HG02642 (cell line): ENCODE results near the gene CLEC4E.
A peak's percentile ranks its signal among the peaks of the same experiment; 100 is the strongest.
"Not testable (repeated sequence)": the region's sequence is repeated elsewhere in the genome, so short reads cannot be mapped to it uniquely, and the experiment has no call there.

Source experiments
- ATAC-seq: cut with Tn5 transposase; IDR thresholded peaks from one replicate; pipeline ENCODE4 v1.9.1; 2021; ENCODE audit warnings: mild to moderate bottlenecking; ENCODE audit not compliant: unreplicated experiment, poor library complexity

CLEC4E gene

DNA sequence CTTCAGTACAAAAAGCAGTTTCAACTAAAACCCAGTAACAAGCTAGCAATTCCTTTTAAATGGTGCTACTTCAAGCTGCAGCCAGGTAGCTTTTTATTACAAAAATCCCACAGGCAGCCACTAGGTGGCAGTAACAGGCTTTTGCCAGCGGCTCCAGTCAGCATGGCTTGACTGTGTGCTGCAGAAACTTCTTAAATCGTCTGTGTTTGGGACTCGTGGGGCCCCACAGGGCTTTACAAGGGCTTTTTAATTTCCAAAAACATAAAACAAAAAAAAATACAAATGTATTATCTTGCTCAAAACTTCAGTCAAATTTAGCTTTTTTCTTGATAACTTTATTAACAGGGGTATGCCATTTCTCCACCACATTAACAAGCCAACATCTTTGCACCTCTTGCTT, 3.6 kb upstream of the CLEC4E start:
- no peak for ATAC-seq

GRCh38 chr12:8541562-8541961, 857 bp upstream of the CLEC4E start:
- no peak for ATAC-seq

DNA sequence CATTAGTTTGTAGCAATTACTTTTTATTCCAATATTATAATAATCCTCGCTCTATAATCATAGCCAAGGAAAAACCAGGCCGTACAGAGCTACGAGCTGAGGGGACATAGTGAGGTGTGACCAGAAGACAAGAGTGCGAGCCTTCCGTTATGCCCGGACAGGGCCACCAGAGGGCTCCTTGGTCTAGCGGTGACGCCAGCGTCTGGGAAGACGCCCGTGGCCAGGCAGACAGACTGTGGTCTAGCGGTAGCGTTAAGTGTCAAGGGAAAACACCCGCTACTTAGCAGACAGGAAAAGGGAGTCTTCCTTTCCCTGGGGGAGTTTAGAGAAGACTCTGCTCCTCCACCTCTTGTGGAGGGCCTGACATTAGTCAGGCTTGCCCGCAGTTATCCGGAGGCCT, 2.9 kb downstream of the CLEC4E start:
- ATAC-seq = not testable (repeated sequence)

DNA sequence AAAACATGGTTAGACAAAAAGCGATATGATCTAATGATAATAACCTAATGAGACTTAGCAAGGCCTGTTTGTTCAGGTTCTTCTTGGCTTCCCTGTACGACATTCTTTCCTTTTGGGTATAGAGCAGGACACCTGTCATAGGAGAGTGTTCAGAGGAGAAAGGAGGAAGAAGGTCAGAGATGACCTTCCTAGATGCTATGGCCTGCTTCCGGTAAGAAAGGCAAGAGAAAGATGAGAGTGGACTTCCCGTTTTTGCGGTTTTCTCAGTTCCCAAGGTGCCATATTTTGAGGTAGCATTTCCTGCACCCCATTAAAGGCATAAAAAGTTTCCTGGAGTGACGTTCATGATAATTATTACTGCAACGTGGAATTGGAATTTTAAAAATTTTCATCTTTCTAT, 8.7 kb downstream of the CLEC4E start:
- ATAC-seq = no peak

- no peak for ATAC-seq
These were observed 13.2 kb downstream of the CLEC4E start for GRCh38 chr12:8527250-8528130.

- ATAC-seq = no peak
These were observed 21.5 kb downstream of the CLEC4E start for GRCh38 chr12:8519171-8519570.

GRCh38 chr12:8517971-8518370, 22.7 kb downstream of the CLEC4E start:
- ATAC-seq = no peak

DNA sequence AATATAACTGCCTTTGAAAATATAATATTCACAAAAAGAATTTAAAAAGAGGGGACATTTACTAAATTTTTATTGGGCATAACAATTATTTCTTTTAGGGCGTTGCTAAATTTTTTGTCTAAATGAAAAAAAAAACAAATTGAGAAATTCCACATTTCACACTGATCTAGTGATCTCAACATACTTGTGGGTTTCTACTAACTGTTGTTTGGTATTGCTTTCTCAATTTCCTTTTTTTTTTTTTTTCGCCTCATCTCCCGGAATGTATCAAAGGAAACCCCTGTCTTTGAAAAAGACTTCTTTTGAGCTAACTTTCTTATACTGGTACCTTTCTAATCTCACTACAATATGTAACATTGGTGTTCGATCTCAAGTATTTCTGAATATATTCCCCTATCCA, 27.4 kb downstream of the CLEC4E start, which contains the start of gene CLEC4D:
CLEC4D (plus strand) TSS at position 248 of the 400 bp plus-strand sequence. CDS start 230 bp downstream, outside the sequence.
- no peak for ATAC-seq

DNA sequence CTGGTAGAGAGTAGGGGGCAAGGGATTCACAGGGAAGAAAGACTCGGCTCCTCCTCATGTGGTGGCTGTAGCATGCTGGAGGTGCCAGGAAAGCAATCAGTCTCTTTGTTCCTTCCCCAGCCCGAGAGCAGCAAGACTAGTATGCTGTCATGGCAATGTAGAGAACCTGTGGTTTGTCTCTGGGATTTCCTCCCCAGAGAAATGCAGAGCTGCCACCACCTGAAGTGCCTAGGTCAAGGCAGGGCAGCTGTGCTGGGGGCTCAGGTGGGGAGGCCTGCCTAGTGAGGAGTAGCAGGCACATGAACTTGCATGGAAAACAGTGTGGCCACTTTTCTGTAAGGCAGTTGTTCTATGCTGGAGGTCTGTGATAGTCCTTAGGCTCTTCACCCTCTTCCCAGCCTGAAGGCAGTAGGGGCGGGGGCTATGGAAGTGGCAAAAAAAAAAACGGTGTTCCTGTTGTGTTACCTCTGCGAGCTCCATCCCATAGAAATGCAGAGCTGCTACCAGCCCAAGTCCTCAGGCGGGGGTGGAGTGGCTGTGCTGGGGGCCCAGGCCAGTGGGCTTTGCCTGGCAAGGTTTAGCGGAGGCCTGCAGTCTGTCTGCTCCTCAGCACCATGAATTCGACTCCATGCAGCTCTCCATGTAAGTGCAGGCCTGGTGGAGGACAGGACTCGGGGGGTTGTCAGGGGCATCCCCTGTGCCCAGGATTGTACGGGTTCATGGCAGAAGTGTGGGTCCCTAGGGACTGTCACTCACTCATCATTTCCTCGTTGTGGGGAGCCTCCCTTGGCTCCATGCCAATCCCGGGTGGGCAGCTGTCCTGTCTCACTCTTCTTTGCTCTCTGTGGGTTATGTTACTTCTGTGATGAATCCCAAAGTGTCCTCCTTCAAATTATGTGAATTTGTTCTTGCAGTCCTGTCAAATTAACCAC, 31.5 kb downstream of the CLEC4E start:
- no peak for ATAC-seq

DNA sequence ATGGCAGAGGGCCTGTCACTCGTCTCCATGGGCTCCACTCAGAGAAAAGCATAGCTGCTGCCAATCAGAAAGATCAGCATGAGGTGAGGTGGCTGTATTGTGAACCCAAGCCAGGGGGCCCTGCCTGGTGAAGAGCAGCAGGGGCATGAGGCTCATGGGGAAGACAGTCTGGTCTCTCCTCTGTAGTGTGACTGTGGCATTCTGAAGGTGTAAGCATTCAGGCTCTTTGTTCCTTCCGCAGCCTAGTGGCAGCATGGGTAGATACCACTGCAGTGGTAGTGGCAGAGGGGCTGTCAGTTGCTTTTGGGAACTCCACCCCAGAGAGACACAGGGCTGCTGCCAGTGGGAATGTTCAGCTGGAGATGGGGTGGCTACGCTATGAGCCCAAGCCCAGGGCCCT, 32.5 kb downstream of the CLEC4E start:
- no peak for ATAC-seq

DNA sequence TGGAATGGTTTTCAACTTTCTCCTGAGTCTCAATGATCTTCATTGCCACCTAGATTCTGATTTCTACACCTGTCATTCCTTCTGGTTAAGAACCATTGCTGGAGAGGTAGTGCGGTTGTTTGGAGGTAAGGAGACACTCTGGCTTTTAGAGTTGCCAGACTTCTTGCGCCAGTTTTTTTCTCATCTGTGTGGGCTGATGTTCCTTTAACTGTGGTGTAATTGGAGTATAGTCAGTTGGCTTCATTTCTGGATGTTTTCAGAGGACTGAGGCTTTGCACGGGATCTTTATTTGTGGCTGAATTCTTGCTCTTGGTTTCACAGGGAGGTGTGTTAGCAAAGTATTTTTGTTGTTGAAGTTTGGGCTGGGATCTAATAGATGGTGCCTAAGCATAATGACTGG, 33.1 kb downstream of the CLEC4E start:
- no peak for ATAC-seq

- ATAC-seq = no peak
These were observed 36.4 kb downstream of the CLEC4E start for GRCh38 chr12:8504351-8504750.

GRCh38 chr12:8501720-8502119, 39.0 kb downstream of the CLEC4E start:
- ATAC-seq = no peak

DNA sequence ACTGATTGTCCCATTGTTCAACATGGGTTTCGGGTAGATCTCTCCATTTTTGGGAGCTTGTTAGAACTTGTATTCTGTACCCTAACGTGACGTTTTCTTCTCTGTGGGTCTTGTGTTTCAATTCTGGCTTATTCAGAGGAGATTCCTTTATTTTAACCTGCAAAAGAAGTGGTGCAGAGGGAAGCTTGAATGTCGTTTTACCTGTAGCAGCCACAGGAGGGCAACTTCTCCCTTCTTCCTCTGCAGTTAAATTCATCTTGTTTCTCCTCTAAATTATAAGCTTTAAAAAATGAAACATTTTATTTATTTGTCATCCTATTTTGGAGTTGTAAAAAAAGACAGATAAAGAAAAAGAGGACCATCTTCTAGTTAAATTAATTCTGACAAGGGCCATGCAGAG, 41.1 kb downstream of the CLEC4E start:
- no peak for ATAC-seq

DNA sequence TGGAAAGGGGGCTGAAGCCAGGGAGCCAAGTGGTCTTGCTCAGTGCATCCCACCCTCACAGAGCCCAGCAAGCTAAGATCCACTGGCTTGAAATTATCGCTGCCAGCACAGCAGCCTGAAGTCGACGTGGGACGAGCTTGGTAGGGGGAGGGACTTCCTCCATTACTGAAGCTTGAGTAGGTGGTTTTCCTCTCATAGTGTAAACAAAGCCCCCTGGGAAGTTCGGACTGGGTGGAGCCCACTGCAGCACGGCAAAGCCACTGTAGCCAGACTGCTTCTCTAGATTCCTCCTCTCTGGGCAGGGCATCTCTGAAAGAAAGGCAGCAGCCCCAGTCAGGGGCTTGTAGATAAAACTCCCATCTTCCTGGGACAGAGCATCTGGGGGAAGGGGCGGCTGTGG, 44.6 kb downstream of the CLEC4E start:
- ATAC-seq = not testable (repeated sequence)

- not testable (repeated sequence) for ATAC-seq
These were observed 45.0 kb downstream of the CLEC4E start for GRCh38 chr12:8495671-8496070.

DNA sequence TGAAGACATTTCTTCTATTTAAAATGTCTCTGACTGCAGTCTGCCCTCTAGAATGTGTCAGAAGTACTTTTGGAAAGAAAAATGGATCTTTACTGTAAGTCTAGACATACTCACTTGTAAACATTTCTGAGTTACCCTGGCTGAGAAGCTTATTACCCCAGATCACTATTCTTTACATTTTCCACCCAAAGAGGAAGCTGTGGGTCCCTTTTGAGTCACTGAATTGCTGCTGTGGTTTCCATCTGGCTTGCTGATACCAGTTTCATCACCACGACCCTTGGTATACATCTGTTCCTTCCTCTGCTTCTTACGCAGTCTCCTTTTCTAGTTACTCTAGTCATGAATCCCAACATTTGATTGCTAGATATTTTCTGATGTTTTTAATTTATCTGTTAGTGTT, 47.6 kb downstream of the CLEC4E start:
- ATAC-seq = peak; percentile 95

- ATAC-seq = no peak
These were observed 48.8 kb downstream of the CLEC4E start for GRCh38 chr12:8491646-8492530.
